SU-DHL-6 (cell line): ENCODE results near the gene DLG2.

Experiments
- H2AFZ ChIP-seq: fragments of 200-600 bp; sonication (generic); 2 replicates; pipeline ENCODE4 v1.6.1; 2014; ENCODE audit warnings: low read depth, mild to moderate bottlenecking, moderate library complexity, mixed read lengths, antibody characterized with exemption, low read length; ENCODE audit not compliant: severe bottlenecking
- H3F3A ChIP-seq: fragments of 200-600 bp; shearing (Covaris generic); 2 replicates; pipeline ENCODE4 v1.6.0; 2016; ENCODE audit warnings: antibody characterized with exemption, mild to moderate bottlenecking; ENCODE audit not compliant: insufficient read depth
- H3K27ac ChIP-seq: fragments of 200-600 bp; sonication (generic); 2 replicates; pipeline ENCODE4 v1.5.1; 2016; ENCODE audit warnings: low read depth, mild to moderate bottlenecking, low read length, moderate library complexity, mixed read lengths
- H3K27me3 ChIP-seq: fragments of 200-600 bp; sonication (generic), shearing (Covaris generic); 2 replicates; pipeline ENCODE4 v1.6.0; 2014; ENCODE audit warnings: mild to moderate bottlenecking, low read length
- H3K36me3 ChIP-seq: fragments of 200-600 bp; sonication (generic); 2 replicates; pipeline ENCODE4 v1.6.1; 2014; ENCODE audit warnings: mild to moderate bottlenecking, low read length, mixed read lengths
- H3K4me2 ChIP-seq: fragments of 300-600, 200-600 bp; shearing (Covaris generic), sonication (generic); 2 replicates; pipeline ENCODE4 v1.6.0; 2014; ENCODE audit warnings: low read length, low read depth, mild to moderate bottlenecking; ENCODE audit not compliant: poor library complexity, severe bottlenecking
- H3K4me3 ChIP-seq: fragments of 200-600 bp; sonication (generic); 2 replicates; pipeline ENCODE4 v1.5.1; 2014; ENCODE audit warnings: antibody characterized with exemption, low read length, mild to moderate bottlenecking, mixed read lengths; ENCODE audit not compliant: insufficient read depth, poor library complexity, severe bottlenecking
- H3K79me2 ChIP-seq: fragments of 200-600 bp; sonication (generic); 2 replicates; pipeline ENCODE4 v1.6.1; 2014; ENCODE audit warnings: mild to moderate bottlenecking, low read length, moderate library complexity; ENCODE audit not compliant: insufficient read depth
- H3K9ac ChIP-seq: fragments of 200-600 bp; sonication (generic); 2 replicates; pipeline ENCODE4 v1.7.0; 2014; ENCODE audit warnings: mild to moderate bottlenecking, low read length
- H3K9me2 ChIP-seq: fragments of 200-600 bp; sonication (generic); replicated peaks from 2 replicates; pipeline ENCODE4 v1.6.1; 2014; ENCODE audit warnings: low read length; ENCODE audit not compliant: insufficient read depth
- H3K9me3 ChIP-seq: fragments of 200-600 bp; sonication (generic); 2 replicates; pipeline ENCODE4 v1.6.1; 2014; ENCODE audit warnings: low read length, mixed read lengths; ENCODE audit not compliant: insufficient read depth
- H4K20me1 ChIP-seq: fragments of 200-600 bp; sonication (generic); 2 replicates; pipeline ENCODE4 v1.6.1; 2014; ENCODE audit warnings: low read depth, mild to moderate bottlenecking, antibody characterized with exemption, low read length, moderate library complexity, mixed read lengths
- EZH2phosphoT487 ChIP-seq: fragments of 200-600 bp; sonication (generic), shearing (Covaris generic); conservative IDR thresholded peaks from 2 replicates; pipeline ENCODE4 v1.6.1; 2018; ENCODE audit warnings: mild to moderate bottlenecking, antibody characterized with exemption, low read length, moderate library complexity, mixed read lengths
- TF ChIP-seq, protein P1 (sequence below): fragments of 200-600 bp; sonication (generic); IDR thresholded peaks from one replicate; pipeline ENCODE4 v1.5.1; 2017; ENCODE audit warnings: antibody characterized with exemption, mild to moderate bottlenecking, low read length, moderate library complexity; ENCODE audit not compliant: insufficient read depth, poor library complexity, severe bottlenecking

Gene DLG2

DNA sequence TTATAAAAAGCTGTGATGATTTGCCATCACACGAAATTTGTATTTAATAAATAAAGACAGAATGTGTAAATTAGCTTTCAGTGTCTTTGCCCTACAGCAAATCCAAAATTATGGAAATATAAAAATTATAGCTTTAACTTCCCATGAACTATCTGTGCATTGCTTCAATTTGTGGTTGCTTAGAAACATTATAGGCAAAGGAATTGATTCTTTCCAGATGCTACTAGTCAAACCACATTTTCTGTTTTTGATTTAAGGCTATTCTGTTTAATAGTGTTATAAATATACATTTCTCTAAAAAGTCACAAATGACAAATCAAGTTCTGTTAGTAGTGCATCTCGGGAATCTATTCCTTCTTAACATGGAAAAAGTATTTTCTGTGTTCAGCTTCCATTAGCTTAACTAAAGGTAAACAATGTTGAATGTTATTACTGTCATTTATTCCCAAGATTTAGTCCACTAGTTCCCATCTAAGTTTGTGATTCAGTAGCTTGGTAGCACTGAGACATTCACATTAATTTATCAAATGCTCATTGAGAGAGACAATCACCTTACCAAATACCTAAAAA, 1254.7 kb downstream of the DLG2 start:
- Histone ChIP-seq H3K9ac (no peak overlapping the region), H3K27me3 (no peaks in the 10 kb centered on the region), H3K4me3 (no peak overlapping the region)

GRCh38 chr11:84358034-84358433, 1269.1 kb downstream of the DLG2 start:
- no peak overlapping the region for H3K9ac ChIP-seq
- no peaks in the 10 kb centered on the region for H3K9me3 ChIP-seq
- no peak overlapping the region for H3K4me2 ChIP-seq
- no peaks in the 10 kb centered on the region for H4K20me1 ChIP-seq
- H3K9me2 ChIP-seq = no peaks in the 10 kb centered on the region
- H3F3A ChIP-seq = no peaks in the 10 kb centered on the region
- H3K79me2 ChIP-seq = no peaks in the 10 kb centered on the region
- TF ChIP-seq, protein P1, sequence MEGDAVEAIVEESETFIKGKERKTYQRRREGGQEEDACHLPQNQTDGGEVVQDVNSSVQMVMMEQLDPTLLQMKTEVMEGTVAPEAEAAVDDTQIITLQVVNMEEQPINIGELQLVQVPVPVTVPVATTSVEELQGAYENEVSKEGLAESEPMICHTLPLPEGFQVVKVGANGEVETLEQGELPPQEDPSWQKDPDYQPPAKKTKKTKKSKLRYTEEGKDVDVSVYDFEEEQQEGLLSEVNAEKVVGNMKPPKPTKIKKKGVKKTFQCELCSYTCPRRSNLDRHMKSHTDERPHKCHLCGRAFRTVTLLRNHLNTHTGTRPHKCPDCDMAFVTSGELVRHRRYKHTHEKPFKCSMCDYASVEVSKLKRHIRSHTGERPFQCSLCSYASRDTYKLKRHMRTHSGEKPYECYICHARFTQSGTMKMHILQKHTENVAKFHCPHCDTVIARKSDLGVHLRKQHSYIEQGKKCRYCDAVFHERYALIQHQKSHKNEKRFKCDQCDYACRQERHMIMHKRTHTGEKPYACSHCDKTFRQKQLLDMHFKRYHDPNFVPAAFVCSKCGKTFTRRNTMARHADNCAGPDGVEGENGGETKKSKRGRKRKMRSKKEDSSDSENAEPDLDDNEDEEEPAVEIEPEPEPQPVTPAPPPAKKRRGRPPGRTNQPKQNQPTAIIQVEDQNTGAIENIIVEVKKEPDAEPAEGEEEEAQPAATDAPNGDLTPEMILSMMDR = no peak
- no peak for TF ChIP-seq EZH2phosphoT487
- no peak overlapping the region for H3K27ac ChIP-seq
- H3K4me3 ChIP-seq = no peak overlapping the region
- H3K27me3 ChIP-seq = no peaks in the 10 kb centered on the region; the same call in 1 of the 2 replicates
- H3K36me3 ChIP-seq = no peaks in the 10 kb centered on the region
- H2AFZ ChIP-seq = no peak overlapping the region

More for the DNA sequence above, 1254.7 kb downstream of the DLG2 start:
- no peaks in the 10 kb centered on the region for H3K36me3 ChIP-seq
- H3F3A ChIP-seq = no peaks in the 10 kb centered on the region
- H3K27ac ChIP-seq = no peak overlapping the region
- no peaks in the 10 kb centered on the region for H4K20me1 ChIP-seq
- no peaks in the 10 kb centered on the region for H3K9me2 ChIP-seq
- no peak overlapping the region for H3K4me2 ChIP-seq
- no peaks in the 10 kb centered on the region for H3K9me3 ChIP-seq
- no peaks in the 10 kb centered on the region for H3K79me2 ChIP-seq
- no peak for TF ChIP-seq EZH2phosphoT487
- TF ChIP-seq, protein P1 = no peak
- H2AFZ ChIP-seq = no peak overlapping the region

- H3K9ac ChIP-seq = no peak overlapping the region
- H4K20me1 ChIP-seq = no peaks in the 10 kb centered on the region
- H2AFZ ChIP-seq = no peak overlapping the region
- H3K36me3 ChIP-seq = no peaks in the 10 kb centered on the region
- no peaks in the 10 kb centered on the region for H3K79me2 ChIP-seq
- no peak overlapping the region for H3K4me2 ChIP-seq
- H3K9me3 ChIP-seq = no peaks in the 10 kb centered on the region
- TF ChIP-seq, protein P1 = no peak
- no peak for TF ChIP-seq EZH2phosphoT487
- no peaks in the 10 kb centered on the region for H3F3A ChIP-seq
- no peaks in the 10 kb centered on the region for H3K9me2 ChIP-seq
- H3K27me3 ChIP-seq = no peaks in the 10 kb centered on the region; the same call in 1 of the 2 replicates
- no peak overlapping the region for H3K27ac ChIP-seq
- H3K4me3 ChIP-seq = no peak overlapping the region
Observed at GRCh38 chr11:84355911-84356310, 1271.2 kb downstream of the DLG2 start.
